A549 (cell line): ENCODE results near the gene FSTL5. TPM values are rescaled to one million over a fixed set of nuclear protein-coding genes. Genes with fewer than 3 reads are reported as not detected.
"Not testable (repeated sequence)": the region's sequence is repeated elsewhere in the genome, so short reads cannot be mapped to it uniquely, and the experiment has no call there.

Experiments used
- ATAC-seq, 2 experiments: fragments of 200-7000 bp in 1 of 2; fragments of >200 bp in 1 of 2; cut with Nextera tagmentation in 1 of 2; cut with Tn5 transposase in 1 of 2; 3 replicates each; pipeline versions ENCODE4 v1.8.0 to v1.9.1; 2018 to 2020; ENCODE audit warnings: mild to moderate bottlenecking in 1 of 2, moderate library complexity in 1 of 2
- CTCF ChIA-PET: fragments of 300-600 bp; sonication (Branson Sonifier 250); formaldehyde crosslinking; extraction: SDS; loops from one replicate; lab custom pipeline; 2021; ENCODE audit warnings: antibody characterized with exemption, inconsistent platforms; lab: Yijun Ruan, JAX
- POLR2A ChIA-PET: fragments of 350-600 bp; formaldehyde crosslinking; extraction: SDS; loops from one replicate; lab custom pipeline; 2021; ENCODE audit warnings: antibody characterized with exemption, inconsistent platforms; lab: Yijun Ruan, JAX
- DNase-seq, 2 experiments: peaks; one replicate each; pipeline versions ENCODE4 v3.0.0 to v3.0.0-alpha.2; 2011 to 2016; ENCODE audit warnings: low read depth in 1 of 2, low spot score in 1 of 2
- FAIRE-seq: peaks from 2 replicates; lab custom pipeline; 2011; peaks lifted over from hg19 to GRCh38; lab: Jason Lieb, UNC
- H3K27ac ChIP-seq, 2 experiments: fragments of >200 bp; sonication (Bioruptor Twin); formaldehyde crosslinking; 3 replicates each; pipeline ENCODE4 v1.5.1; 2016 to 2017
- H3K4me1 ChIP-seq: fragments of >200 bp; sonication (Bioruptor Twin); formaldehyde crosslinking; 3 replicates; pipeline ENCODE4 v1.6.1; 2016
- H3K4me2 ChIP-seq: fragments of >200 bp; sonication (Bioruptor Twin); formaldehyde crosslinking; 3 replicates; pipeline ENCODE4 v1.6.1; 2016
- H3K4me3 ChIP-seq: fragments of >200 bp; sonication (Bioruptor Twin); formaldehyde crosslinking; 3 replicates; pipeline ENCODE4 v1.5.1; 2016
- H3K9me3 ChIP-seq: fragments of >200 bp; sonication (Bioruptor Twin); formaldehyde crosslinking; 3 replicates; pipeline ENCODE4 v1.6.1; 2016
- BHLHE40 ChIP-seq: IDR thresholded peaks from 2 replicates; pipeline ENCODE4 v1.6.1; 2012; ENCODE audit warnings: low read depth, low read length, inconsistent platforms
- CBX8 ChIP-seq: fragments of 200-600 bp; sonication (generic); IDR thresholded peaks from 2 replicates; pipeline ENCODE4 v1.6.1; 2016
- EP300 ChIP-seq, 2 experiments: fragments of >200 bp; sonication (Bioruptor Twin); formaldehyde crosslinking; IDR thresholded peaks; 2 replicates in 1 of 2; 3 replicates in 1 of 2; pipeline ENCODE4 v1.6.1; 2016 to 2017
- FOSL2 ChIP-seq, 2 experiments: fragments of 450-650 bp in 1 of 2; fragments of >200 bp in 1 of 2; sonication (Bioruptor Twin) in 1 of 2; formaldehyde crosslinking; IDR thresholded peaks; 2 replicates each; pipeline versions ENCODE4 v1.5.0 to v1.6.1; 2016 to 2020; ENCODE audit warnings: mild to moderate bottlenecking in 1 of 2, moderate library complexity in 1 of 2
- HDAC2 ChIP-seq: fragments of 200-600 bp; sonication (generic); IDR thresholded peaks from 2 replicates; pipeline ENCODE4 v1.6.1; 2016
- HOXB13 ChIP-seq: fragments of 250-450 bp; sonication (Bioruptor Pico); IDR thresholded peaks from 2 replicates; pipeline ENCODE4 v1.5.0; 2020; ENCODE audit warnings: low read depth, mild to moderate bottlenecking, moderate library complexity
- HOXB5 ChIP-seq: fragments of 250-450 bp; sonication (Bioruptor Pico); IDR thresholded peaks from 2 replicates; pipeline ENCODE4 v1.5.0; 2020; ENCODE audit warnings: mild to moderate bottlenecking, moderate library complexity
- KDM1A ChIP-seq: fragments of 200-600 bp; sonication (generic); IDR thresholded peaks from 2 replicates; pipeline ENCODE4 v1.6.1; 2016; ENCODE audit warnings: low read depth, mild to moderate bottlenecking
- MAFK ChIP-seq: fragments of 450-650 bp; IDR thresholded peaks from 2 replicates; pipeline ENCODE4 v1.6.1; 2014; ENCODE audit not compliant: partially characterized antibody
- NR3C1 ChIP-seq: fragments of >200 bp; sonication (Bioruptor Twin); formaldehyde crosslinking; IDR thresholded peaks from 3 replicates; pipeline ENCODE4 v1.6.1; 2017
- TFCP2L1 ChIP-seq: fragments of 250-450 bp; sonication (Bioruptor Pico); IDR thresholded peaks from 2 replicates; pipeline ENCODE4 v1.5.0; 2021; ENCODE audit warnings: mild to moderate bottlenecking
- ZFP36 ChIP-seq: fragments of 450-650 bp; IDR thresholded peaks from 2 replicates; pipeline ENCODE4 v1.6.1; 2014; ENCODE audit warnings: borderline replicate concordance; ENCODE audit not compliant: partially characterized antibody
- WGBS: methylation state at CpG from one replicate; pipeline ENCODE4 v1.1.6; 2017; ENCODE audit errors: missing lambda C conversion rate; 5-methylcytosine and 5-hydroxymethylcytosine counted together
- polyA minus RNA-seq: library from RNA; depleted of rRNA, polyadenylated mRNA; stranded (reverse); fragments of >200 nt; gene quantifications from 2 replicates; pipeline ENCODE4 v1.2.3, GENCODE V29; 2011; rRNA and poly(A)+ RNA removed
- polyA plus RNA-seq, 4 experiments: library from polyadenylated mRNA; depleted of rRNA in 3 of 4; stranded (reverse); fragments of >200 nt; fragmentation: RNase III in 1 of 4; extraction: RNeasy Plus Mini Kit Qiagen cat#74134 plus additional on column Dnase treatment in 1 of 4; gene quantifications; 2 replicates in 3 of 4; 3 replicates in 1 of 4; pipeline ENCODE4 v1.2.3, GENCODE V29; 2011 to 2017
- TF ChIP-seq, protein P1 (sequence below): fragments of 200-600 bp; sonication (generic); IDR thresholded peaks from 2 replicates; pipeline ENCODE4 v1.6.1; 2016; ENCODE audit warnings: antibody characterized with exemption, mild to moderate bottlenecking, moderate library complexity
- TF ChIP-seq, protein P2 (sequence below): IDR thresholded peaks from 2 replicates; pipeline ENCODE4 v1.6.1; 2012
- TF ChIP-seq, protein P3 (sequence below): fragments of >200 bp; sonication (Bioruptor Twin); formaldehyde crosslinking; IDR thresholded peaks from 2 replicates; pipeline ENCODE4 v1.6.1; 2016
- TF ChIP-seq, protein P4 (sequence below): fragments of >200 bp; sonication (Bioruptor Twin); formaldehyde crosslinking; IDR thresholded peaks from 3 replicates; pipeline ENCODE4 v1.6.1; 2016

The FSTL5 gene
- polyA plus RNA-seq (2011; rRNA removed) = 0.08 and 0.10 TPM in 2 replicates
- polyA plus RNA-seq (2012; cell fraction: cytosol; rRNA removed) = not detected in 2 replicates
- not detected in 2 replicates for polyA plus RNA-seq (2012; cell fraction: nucleus; rRNA removed)
- polyA plus RNA-seq (2017; fragmentation: RNase III; extraction: RNeasy Plus Mini Kit Qiagen cat#74134 plus additional on column Dnase treatment) = 0.01 to 0.06 TPM (median 0.05 TPM) in 3 replicates
- polyA minus RNA-seq = not detected in 2 replicates

DNA sequence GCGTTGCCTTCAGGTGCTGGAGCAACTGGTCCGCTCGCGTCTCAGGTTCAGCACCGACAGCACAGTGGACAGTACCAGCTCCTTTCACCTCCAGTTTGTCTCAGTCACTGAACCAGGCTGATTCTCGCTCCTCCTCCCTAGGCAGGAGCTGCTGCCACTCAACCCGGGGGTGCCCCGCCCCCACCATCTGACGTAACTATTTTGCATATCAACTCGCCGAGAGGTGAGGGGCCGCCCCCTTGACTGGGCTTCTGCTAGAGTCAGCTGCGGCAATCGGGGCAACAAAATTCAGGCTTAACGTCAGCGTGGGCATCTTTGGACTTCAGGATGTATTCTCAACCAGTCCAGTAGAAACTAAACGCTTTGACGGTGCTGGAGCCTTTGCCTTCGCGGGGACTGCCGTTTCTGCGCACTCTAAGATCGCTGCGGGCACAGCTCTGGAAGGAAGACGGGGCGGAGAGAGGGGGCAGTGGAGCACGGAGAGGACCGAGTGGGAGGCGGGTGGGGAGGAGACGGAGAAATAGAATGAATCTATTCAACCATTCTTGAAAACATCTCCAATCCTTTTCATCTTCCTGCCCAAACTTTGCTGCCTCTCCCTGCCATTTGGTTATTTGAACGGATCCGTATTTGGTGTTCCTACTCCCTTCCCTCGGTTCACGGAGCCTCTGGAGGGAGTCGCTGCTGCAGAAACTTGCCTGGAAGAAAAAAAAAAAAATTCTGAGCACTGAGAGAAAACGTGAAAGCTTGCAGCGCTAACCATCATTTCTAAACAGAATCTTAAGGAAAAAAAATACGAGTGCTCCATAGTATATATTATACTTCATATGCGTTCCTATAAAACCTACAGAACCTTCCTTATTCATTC, at the start of gene FSTL5:
FSTL5 (minus strand) TSS at position 109 of the 868 bp plus-strand sequence. CDS start 52,604 bp downstream, outside the sequence.
- 4% methylated on average over 25 of the region's 39 CpGs for WGBS
- H3K27ac ChIP-seq = 0 out of 6 replicates have a peak within 1 kb of the TSS, but pooled peaks of 1 of the 2 experiments have one; percentile 7
- ChIA-PET CTCF (interaction anchor here (0.6 kb wide), 1 partner anchor 54 kb away, joined by 3 read pairs; no protein-coding TSS in a partner anchor), POLR2A (no interaction called here)
- peak within 1 kb of the TSS; percentile 54 for H3K4me3 ChIP-seq
- peak; percentile 22 to 74 for DNase-seq
- H3K4me1 ChIP-seq = peaks cover 5% of the 10 kb centered on the region; the same call in 1 of the 3 replicates
- H3K4me2 ChIP-seq = peak within 1 kb of the TSS; percentile 86
- peak; percentile 99 for ATAC-seq
- H3K9me3 ChIP-seq = no peaks in the 10 kb centered on the region
- FAIRE-seq = no peak
- no peak for TF ChIP-seq NR3C1
- TF ChIP-seq, protein P1, sequence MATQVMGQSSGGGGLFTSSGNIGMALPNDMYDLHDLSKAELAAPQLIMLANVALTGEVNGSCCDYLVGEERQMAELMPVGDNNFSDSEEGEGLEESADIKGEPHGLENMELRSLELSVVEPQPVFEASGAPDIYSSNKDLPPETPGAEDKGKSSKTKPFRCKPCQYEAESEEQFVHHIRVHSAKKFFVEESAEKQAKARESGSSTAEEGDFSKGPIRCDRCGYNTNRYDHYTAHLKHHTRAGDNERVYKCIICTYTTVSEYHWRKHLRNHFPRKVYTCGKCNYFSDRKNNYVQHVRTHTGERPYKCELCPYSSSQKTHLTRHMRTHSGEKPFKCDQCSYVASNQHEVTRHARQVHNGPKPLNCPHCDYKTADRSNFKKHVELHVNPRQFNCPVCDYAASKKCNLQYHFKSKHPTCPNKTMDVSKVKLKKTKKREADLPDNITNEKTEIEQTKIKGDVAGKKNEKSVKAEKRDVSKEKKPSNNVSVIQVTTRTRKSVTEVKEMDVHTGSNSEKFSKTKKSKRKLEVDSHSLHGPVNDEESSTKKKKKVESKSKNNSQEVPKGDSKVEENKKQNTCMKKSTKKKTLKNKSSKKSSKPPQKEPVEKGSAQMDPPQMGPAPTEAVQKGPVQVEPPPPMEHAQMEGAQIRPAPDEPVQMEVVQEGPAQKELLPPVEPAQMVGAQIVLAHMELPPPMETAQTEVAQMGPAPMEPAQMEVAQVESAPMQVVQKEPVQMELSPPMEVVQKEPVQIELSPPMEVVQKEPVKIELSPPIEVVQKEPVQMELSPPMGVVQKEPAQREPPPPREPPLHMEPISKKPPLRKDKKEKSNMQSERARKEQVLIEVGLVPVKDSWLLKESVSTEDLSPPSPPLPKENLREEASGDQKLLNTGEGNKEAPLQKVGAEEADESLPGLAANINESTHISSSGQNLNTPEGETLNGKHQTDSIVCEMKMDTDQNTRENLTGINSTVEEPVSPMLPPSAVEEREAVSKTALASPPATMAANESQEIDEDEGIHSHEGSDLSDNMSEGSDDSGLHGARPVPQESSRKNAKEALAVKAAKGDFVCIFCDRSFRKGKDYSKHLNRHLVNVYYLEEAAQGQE = peak; percentile 88

DNA sequence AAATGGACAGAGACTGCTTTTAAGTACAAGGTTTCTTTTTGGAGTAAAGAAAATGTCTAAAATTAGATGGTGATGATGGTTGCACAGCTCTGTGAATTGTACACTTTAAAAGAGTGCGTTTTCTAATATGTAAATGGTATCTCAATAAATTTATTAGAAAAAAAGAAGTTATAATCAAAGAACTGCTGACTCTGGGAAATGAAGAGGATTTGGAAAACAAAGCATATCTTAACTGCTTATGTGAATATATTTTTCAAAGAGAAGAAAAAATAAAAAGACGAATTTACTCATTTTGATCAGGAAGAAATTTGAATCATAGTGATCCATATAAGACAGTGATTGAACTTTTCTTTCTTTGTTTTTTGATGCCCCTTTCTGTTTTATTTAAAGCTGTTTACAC, 45.9 kb upstream of the FSTL5 start:
- H3K9me3 ChIP-seq = no peaks in the 10 kb centered on the region
- no peak overlapping the region for H3K4me2 ChIP-seq
- ATAC-seq (no peak), FAIRE-seq (no peak), DNase-seq (no peak)
- H3K4me1 ChIP-seq = no peaks in the 10 kb centered on the region
- ChIA-PET CTCF (no interaction called here), POLR2A (no interaction called here)
- WGBS = 43% methylated on average over 2 of the region's 2 CpGs
- H3K4me3 ChIP-seq = no peak overlapping the region
- TF ChIP-seq HDAC2 = no peak
- peak; percentile 17 for TF ChIP-seq MAFK
- H3K27ac ChIP-seq = no peak overlapping the region

DNA sequence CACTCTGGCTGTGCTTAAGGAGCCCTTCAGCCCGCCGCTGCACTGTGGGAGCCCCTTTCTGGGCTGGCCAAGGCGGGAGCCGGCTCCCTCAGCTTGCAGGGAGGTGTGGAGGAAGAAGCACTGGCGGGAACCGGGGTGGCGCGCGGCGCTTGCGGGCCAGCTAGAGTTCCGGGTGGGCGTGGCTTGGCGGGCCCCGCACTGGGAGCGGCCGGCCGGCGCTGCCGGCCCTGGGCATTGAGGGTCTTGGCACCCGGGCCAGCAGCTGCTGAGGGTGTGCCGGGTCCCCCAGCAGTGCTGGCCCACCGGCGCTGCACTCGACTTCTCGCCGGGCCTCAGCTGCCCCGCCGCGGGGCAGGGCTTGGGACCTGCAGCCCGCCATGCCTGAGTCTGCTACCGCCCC, 39.7 kb upstream of the FSTL5 start:
- H3K4me2 ChIP-seq, FAIRE-seq, DNase-seq, CTCF ChIA-PET, POLR2A ChIA-PET, H3K4me3 ChIP-seq, H3K9me3 ChIP-seq, H3K4me1 ChIP-seq, H3K27ac ChIP-seq, ATAC-seq: not testable (repeated sequence)
- 92% methylated on average over 11 of the region's 32 CpGs for WGBS

DNA sequence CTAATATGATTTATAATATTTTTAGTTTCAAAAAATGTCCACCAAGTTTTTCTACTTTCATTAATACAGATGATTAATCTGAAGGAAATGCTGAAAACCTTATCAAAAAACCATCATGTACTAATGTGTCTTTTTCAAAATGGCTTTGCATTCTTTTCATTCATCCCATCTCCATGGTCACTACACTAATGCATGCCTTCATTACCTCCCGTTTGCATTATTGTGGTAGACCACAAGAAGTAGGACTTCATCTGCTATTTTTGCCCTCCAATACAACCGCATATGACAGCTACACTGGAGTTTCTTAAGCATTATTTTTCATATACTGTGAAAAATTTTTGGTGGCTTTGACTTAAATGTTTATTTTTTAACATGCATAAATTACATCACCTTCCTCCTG, 37.9 kb upstream of the FSTL5 start:
- POLR2A ChIA-PET = no interaction called here

More for the DNA sequence above, 37.9 kb upstream of the FSTL5 start:
- H3K4me2 ChIP-seq = no peak overlapping the region
- H3K4me3 ChIP-seq = no peak overlapping the region
- no peaks in the 10 kb centered on the region for H3K9me3 ChIP-seq
- TF ChIP-seq HOXB5 (no peak), CBX8 (no peak), KDM1A (no peak), BHLHE40 (no peak), ZFP36 (no peak), TFCP2L1 (CRISPR knock-in tag) (no peak), HOXB13 (CRISPR knock-in tag) (no peak), FOSL2 (IDR thresholded peaks at IDR 0.05) (no peak), FOSL2 (CRISPR knock-in tag; IDR thresholded peaks at IDR 0.05) (no peak), EP300 (IDR thresholded peaks at IDR 0.05) (no peak)
- TF ChIP-seq, protein P2, sequence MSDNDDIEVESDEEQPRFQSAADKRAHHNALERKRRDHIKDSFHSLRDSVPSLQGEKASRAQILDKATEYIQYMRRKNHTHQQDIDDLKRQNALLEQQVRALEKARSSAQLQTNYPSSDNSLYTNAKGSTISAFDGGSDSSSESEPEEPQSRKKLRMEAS = no peak
- TF ChIP-seq, protein P3, sequence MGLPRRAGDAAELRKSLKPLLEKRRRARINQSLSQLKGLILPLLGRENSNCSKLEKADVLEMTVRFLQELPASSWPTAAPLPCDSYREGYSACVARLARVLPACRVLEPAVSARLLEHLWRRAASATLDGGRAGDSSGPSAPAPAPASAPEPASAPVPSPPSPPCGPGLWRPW = no peak
- TF ChIP-seq, protein P4, sequence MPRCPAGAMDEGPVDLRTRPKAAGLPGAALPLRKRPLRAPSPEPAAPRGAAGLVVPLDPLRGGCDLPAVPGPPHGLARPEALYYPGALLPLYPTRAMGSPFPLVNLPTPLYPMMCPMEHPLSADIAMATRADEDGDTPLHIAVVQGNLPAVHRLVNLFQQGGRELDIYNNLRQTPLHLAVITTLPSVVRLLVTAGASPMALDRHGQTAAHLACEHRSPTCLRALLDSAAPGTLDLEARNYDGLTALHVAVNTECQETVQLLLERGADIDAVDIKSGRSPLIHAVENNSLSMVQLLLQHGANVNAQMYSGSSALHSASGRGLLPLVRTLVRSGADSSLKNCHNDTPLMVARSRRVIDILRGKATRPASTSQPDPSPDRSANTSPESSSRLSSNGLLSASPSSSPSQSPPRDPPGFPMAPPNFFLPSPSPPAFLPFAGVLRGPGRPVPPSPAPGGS = no peak
- ATAC-seq = no peak
- CTCF ChIA-PET = no interaction called here
- no peaks in the 10 kb centered on the region for H3K4me1 ChIP-seq
- no peak overlapping the region for H3K27ac ChIP-seq
- no peak for FAIRE-seq
- WGBS = 46% methylated on average over 2 of the region's 2 CpGs
- no peak for DNase-seq
